ENCODE data around the gene TMEM184B.

- no peak for TF ChIP-seq CTCF (IDR thresholded peaks at IDR 0.05)
- no peak for TF ChIP-seq EP300 (IDR thresholded peaks at IDR 0.05)
- TF ChIP-seq POLR2AphosphoS5 (IDR thresholded peaks at IDR 0.05) = no peak
These were observed 40.6 kb downstream of the TMEM184B start for GRCh38 chr22:38232196-38232595.

Measured in stomach (tissue), 4 donors.